Body of pancreas (tissue), 4 donors: ENCODE results near the gene ARFGEF2. TPM values are rescaled to one million over a fixed set of nuclear protein-coding genes. Genes with fewer than 3 reads are reported as not detected.
A peak's percentile ranks its signal among the peaks of the same experiment; 100 is the strongest.

Source experiments
- ATAC-seq: fragments of 150-250 bp; one replicate; pipeline ENCODE4 v1.9.1; 2016
- DNase-seq, 4 donors: peaks; one replicate each; pipeline ENCODE4 v3.0.0-alpha.2; 2019
- H3K27ac ChIP-seq, 4 donors: fragments of 200-600 bp; sonication (generic); 1 replicate in 3 of 4; 2 replicates in 1 of 4; pipeline versions ENCODE4 v1.5.1 to v1.6.1; 2016 to 2019; ENCODE audit warnings: mild to moderate bottlenecking in 1 of 4, mixed read lengths in 1 of 4, moderate library complexity in 1 of 4
- H3K27me3 ChIP-seq, 2 donors: fragments of 200-600 bp; sonication (generic); one replicate each; pipeline ENCODE4 v1.6.0; 2016; ENCODE audit warnings: mild to moderate bottlenecking in 1 of 2
- H3K36me3 ChIP-seq, 2 donors: fragments of 200-600 bp; sonication (generic); replicated peaks in 1 of 2; 2 replicates each; pipeline ENCODE4 v1.5.1; 2016; ENCODE audit warnings: low read depth in 2 of 2; ENCODE audit not compliant: insufficient read depth in 1 of 2
- H3K4me1 ChIP-seq: fragments of 200-600 bp; sonication (generic); one replicate; pipeline ENCODE4 v1.6.0; 2016
- H3K4me3 ChIP-seq, 2 donors: fragments of 200-600 bp; sonication (generic); 1 replicate in 1 of 2; 2 replicates in 1 of 2; pipeline ENCODE4 v1.5.1; 2016 to 2019
- H3K9me3 ChIP-seq, 3 donors: fragments of 200-600 bp; sonication (generic); 1 replicate in 2 of 3; 2 replicates in 1 of 3; pipeline ENCODE4 v1.5.1; 2016
- POLR2A ChIP-seq, 3 donors: fragments of 450-650 bp; IDR thresholded peaks; one replicate each; pipeline ENCODE4 v1.6.1; 2016; ENCODE audit warnings: antibody characterized with exemption in 3 of 3, mild to moderate bottlenecking in 2 of 3
- WGBS, 2 donors: methylation state at CpG; one replicate each; pipeline ENCODE4 v1.1.5; 2017; 5-methylcytosine and 5-hydroxymethylcytosine counted together
- intact Hi-C: fragments of 100-400 bp; cut with DNase I; formaldehyde crosslinking; loops from one replicate; pipeline ENCODE4 v1.15.1; 2023
- total RNA-seq, 2 donors: library from RNA; depleted of rRNA; stranded (reverse); fragments of >200 nt; gene quantifications; one replicate each; pipeline ENCODE4 v1.1.0, GENCODE V29; 2016
- TF ChIP-seq, protein P1 (sequence below), 7 experiments: fragments of 450-650 bp in 4 of 7; fragments of 200-600 bp in 3 of 7; sonication (generic) in 3 of 7; IDR thresholded peaks; one replicate each; pipeline ENCODE4 v1.5.1; 2016 to 2019; ENCODE audit warnings: antibody characterized with exemption in 7 of 7

ARFGEF2 gene
- total RNA-seq, 2 donors from 2014 or later: 17.5 to 26.5 TPM

DNA sequence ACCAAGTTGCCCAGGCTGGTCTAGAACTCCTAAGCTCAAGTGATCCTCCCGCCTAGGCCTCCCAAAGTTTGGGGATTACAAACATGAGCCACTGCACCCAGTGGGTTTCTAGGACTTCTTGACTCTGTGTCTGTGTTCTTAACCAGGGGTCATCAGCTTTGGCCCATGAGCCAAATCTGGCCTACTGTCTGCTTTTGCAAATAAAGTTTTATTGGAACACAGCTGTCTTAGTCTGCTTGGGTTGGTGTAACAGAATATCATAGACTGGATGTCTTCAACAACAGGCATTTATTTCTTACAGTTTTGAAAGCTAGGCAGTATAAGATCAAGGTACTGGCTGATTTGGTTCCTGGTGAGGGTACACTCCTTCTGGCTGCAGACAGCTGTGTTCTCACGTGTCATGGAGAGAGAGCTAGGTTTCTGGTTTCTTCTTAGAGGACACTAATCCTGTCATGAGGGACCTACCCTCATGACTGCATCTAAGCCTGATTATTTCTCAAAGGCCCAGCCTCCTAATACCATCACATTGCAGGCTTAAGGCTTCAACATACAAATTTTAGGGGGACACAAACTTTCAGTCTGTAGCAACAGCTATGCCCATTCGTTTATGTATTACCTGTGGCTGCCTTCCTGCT is 23.3 kb downstream of the ARFGEF2 start:
- H3K27ac ChIP-seq: peak overlapping the region in 1 of 4 donors; percentile 60
- peaks cover 15% of the 10 kb centered on the region for H3K4me1 ChIP-seq
- no peak for DNase-seq
- 92 to 93% methylated on average over 3 of the region's 3 CpGs for WGBS, 2 donors
- TF ChIP-seq, protein P1, sequence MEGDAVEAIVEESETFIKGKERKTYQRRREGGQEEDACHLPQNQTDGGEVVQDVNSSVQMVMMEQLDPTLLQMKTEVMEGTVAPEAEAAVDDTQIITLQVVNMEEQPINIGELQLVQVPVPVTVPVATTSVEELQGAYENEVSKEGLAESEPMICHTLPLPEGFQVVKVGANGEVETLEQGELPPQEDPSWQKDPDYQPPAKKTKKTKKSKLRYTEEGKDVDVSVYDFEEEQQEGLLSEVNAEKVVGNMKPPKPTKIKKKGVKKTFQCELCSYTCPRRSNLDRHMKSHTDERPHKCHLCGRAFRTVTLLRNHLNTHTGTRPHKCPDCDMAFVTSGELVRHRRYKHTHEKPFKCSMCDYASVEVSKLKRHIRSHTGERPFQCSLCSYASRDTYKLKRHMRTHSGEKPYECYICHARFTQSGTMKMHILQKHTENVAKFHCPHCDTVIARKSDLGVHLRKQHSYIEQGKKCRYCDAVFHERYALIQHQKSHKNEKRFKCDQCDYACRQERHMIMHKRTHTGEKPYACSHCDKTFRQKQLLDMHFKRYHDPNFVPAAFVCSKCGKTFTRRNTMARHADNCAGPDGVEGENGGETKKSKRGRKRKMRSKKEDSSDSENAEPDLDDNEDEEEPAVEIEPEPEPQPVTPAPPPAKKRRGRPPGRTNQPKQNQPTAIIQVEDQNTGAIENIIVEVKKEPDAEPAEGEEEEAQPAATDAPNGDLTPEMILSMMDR (IDR thresholded peaks at IDR 0.05): no peak
- no peak for TF ChIP-seq POLR2A (IDR thresholded peaks at IDR 0.05)
- intact Hi-C loops: no loop called here
- H3K36me3 ChIP-seq: peaks cover 0 to 3% of the 10 kb centered on the region in 2 donors
- H3K27me3 ChIP-seq: no peaks in the 10 kb centered on the region
- no peaks in the 10 kb centered on the region for H3K9me3 ChIP-seq
- ATAC-seq: no peak
- no peak overlapping the region for H3K4me3 ChIP-seq

DNA sequence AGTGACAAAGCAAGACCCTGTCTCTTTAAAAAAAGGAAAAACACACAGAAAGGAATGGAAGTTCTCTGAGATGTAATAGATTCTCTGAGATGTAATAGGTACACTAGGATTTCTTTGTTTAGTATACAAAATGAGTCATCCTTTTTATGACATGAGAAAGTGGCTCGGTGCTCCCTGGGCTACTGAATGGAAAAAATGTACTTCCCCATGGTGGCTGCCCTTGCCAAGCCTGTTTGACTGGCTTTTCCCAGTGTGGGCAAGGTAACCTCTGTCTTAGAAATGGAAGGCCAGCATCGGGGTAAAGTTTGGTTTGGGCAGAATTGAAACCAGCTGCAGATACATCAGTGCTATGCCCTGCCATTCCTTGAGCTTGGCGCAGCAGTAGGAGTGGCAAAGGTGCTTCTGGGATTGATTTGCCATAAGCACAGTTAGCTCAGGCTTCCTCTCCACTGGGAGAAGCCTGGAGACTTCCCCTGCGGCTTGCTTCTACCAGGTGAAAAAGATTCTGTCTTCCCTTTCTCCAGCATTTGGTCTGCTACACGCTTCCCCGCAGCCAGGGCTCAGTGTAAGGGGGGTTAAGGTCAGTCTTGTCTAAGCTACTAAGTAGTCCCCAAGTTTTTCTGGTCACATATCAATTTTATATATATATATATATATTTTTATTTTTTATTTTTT is 24.5 kb downstream of the ARFGEF2 start:
- Histone ChIP-seq H3K36me3 (peaks cover 0 to 3% of the 10 kb centered on the region in 2 donors), H3K27me3 (no peaks in the 10 kb centered on the region), H3K4me3 (no peak overlapping the region), H3K27ac (peak overlapping the region in 3 of 4 donors; percentile 47 to 71 (median 60)), H3K4me1 (peaks cover 13% of the 10 kb centered on the region), H3K9me3 (no peaks in the 10 kb centered on the region)
- 66 to 68% methylated on average over 6 of the region's 6 CpGs for WGBS, 2 donors
- intact Hi-C loops: no loop called here
- peak; percentile 88 for ATAC-seq
- TF ChIP-seq POLR2A (IDR thresholded peaks at IDR 0.05): no peak
- TF ChIP-seq, protein P1 (IDR thresholded peaks at IDR 0.05): no peak
- peak; percentile 54 to 74 (median 71) for DNase-seq

DNA sequence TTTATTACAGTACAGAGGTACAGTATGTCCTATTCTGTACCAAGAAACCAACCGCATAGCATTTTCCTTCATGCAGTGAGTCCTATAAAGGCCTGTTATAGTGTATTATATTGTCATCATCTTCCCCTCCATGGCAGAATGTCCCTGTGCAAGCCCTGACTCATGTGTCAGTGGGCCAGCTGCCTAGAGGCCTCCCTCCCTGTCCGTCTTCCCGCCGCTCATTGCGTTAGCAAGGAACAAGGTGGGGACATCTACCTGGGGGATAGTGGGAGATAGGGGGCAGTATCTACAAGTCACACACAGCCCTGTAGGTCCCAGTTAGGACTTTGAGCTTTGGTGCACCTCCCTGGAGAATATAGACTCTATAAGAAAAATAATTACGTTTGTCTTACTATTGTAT is 27.1 kb downstream of the ARFGEF2 start:
- no peaks in the 10 kb centered on the region for H3K9me3 ChIP-seq
- 88 to 91% methylated on average over 6 of the region's 6 CpGs for WGBS, 2 donors
- no peak for TF ChIP-seq POLR2A (IDR thresholded peaks at IDR 0.05)
- TF ChIP-seq, protein P1 (IDR thresholded peaks at IDR 0.05): no peak
- ATAC-seq (no peak), DNase-seq (no peak)
- no peak overlapping the region for H3K27ac ChIP-seq
- peaks cover 6% of the 10 kb centered on the region in 2 donors for H3K36me3 ChIP-seq
- H3K4me1 ChIP-seq: peaks cover 20% of the 10 kb centered on the region
- intact Hi-C loops: no loop called here
- no peak overlapping the region for H3K4me3 ChIP-seq
- H3K27me3 ChIP-seq: no peaks in the 10 kb centered on the region

GRCh38 chr20:48949304-48950170 is 28.0 kb downstream of the ARFGEF2 start:
- TF ChIP-seq, protein P1 (IDR thresholded peaks at IDR 0.05): no peak
- no peak for TF ChIP-seq POLR2A (IDR thresholded peaks at IDR 0.05)
- H3K4me3 ChIP-seq: no peak overlapping the region
- no peaks in the 10 kb centered on the region for H3K9me3 ChIP-seq
- peaks cover 20% of the 10 kb centered on the region for H3K4me1 ChIP-seq
- DNase-seq: no peak
- 76 to 82% methylated on average over 7 of the region's 7 CpGs for WGBS, 2 donors
- intact Hi-C loops: no loop called here
- no peak overlapping the region for H3K27ac ChIP-seq
- ATAC-seq: no peak
- H3K36me3 ChIP-seq: peaks cover 6 to 11% of the 10 kb centered on the region in 2 donors
- H3K27me3 ChIP-seq: no peaks in the 10 kb centered on the region
